ENCODE results near the gene UFL1.
"Not testable (repeated sequence)": the region's sequence is repeated elsewhere in the genome, so short reads cannot be mapped to it uniquely, and the experiment has no call there.

Gene UFL1

DNA sequence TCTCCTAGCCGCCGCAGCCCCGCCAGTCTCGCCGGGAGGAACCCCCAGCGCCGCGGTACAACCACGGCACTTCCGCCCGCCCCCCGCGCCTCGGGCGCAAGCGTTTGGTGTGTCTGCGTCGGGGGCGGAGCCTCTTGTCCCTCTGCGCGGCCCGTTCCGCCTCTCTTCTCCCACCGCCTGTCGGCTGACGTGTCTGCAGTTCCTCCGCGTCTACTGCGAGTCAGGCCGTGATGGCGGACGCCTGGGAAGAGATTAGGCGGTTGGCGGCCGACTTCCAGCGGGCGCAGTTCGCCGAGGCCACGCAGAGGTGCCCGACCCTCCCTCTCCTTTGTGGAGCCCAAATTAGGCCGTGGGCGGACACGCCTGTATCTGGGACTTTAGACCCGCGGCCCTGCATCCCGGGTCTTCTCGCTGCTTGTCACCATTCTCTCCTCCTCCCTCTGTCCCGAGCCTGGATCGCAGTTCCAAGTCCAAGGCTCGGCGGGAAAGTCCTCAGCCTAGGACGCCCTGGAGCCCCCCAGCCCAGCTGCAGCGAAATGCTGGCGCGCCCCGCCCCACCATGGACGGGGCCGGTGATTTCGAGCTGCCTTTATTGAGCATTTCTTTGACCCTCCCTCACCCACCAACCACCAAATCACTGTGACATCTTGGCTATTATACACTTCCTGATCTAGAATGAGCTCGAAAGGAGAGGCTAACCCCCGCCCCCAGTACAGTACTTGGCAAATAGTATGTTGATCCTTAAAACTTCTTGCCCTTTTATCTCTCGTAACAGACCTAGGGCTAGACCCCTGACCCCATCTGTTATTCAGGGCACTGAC is at the start of gene UFL1:
Gene UFL1 (plus strand): TSS at position 163 of the 821 bp plus-strand sequence. CDS start 68 bp downstream, at position 231.
- peak; percentile 93 for DNase-seq (ENCODE audit: low spot score)

DNA sequence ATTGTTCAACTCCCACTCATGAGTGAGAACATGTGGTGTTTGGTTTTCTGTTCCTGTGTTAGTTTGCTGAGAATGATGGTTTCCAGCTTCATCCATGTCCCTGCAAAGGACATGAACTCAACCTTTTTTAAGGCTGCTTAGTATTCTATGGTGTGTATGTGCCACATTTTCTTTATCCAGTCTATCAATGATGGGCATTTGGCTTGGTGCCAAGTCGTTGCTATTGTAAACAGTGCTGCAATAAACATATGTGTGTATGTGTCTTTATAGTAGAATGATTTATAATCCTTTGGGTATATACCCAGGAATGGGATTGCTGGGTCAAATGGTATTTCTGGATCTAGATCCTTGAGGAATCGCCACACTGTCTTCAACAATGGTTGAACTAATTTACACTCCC is 49.3 kb upstream of the UFL1 start:
- DNase-seq (ENCODE audit: low spot score): not testable (repeated sequence)

DNA sequence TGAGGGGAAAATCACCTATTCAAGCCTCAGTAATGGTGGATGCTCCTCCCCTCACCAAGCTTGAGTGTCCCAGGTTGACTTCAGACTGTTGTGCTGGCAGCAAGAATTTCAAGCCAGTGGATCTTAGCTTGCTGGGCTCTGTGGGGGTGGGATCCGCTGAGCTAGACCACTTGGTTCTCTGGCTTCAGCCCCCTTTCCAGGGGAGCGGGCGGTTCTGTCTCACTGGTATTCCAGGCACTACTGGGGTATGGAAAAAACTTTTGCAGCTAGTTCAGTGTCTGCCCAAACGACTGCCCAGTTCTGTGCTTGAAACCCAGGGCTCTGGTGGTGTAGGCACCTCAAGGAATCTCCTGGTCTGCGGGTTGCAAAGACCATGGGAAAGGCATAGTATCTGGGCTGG is 42.9 kb upstream of the UFL1 start:
- DNase-seq (ENCODE audit: low spot score): no peak

DNA sequence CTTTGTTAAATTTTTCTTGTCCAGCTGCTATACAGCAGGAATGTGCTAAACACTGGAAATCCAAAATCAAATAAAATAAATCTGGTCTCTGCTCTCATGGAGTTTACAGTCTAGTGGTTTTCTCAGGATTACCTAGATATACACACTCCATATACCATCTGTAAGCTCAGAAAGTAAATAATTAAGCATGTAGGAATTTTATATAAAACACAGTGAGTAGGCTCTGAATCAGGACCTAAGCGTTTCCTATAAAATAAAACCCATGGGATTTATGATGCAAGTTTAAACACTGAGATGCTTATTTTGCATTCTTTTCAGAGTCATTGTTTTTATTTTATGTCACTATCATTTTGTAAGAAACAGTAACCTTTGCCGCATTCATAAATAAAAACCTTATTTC is 29.7 kb upstream of the UFL1 start:
- no peak for DNase-seq (ENCODE audit: low spot score)

DNA sequence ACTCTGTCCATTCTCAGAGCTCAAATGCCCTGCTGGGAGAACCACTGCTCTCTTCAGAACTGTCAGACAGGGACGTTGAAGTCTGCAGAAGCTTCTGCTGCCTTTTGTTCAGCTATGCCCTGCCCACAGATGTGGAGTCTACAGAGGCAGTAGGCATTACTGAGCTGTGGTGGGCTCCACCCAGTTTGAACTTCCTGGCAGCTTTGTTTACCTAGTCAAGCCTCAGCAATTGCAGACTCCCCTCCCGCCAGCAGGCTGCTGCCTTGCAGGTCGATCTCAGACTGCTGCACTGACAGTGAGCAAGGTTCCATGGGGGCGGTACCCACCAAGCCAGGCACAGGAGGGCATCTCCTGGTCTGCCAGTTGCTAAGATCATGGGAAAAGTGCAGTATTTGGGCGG is 21.8 kb upstream of the UFL1 start:
- DNase-seq (ENCODE audit: low spot score): no peak

DNA sequence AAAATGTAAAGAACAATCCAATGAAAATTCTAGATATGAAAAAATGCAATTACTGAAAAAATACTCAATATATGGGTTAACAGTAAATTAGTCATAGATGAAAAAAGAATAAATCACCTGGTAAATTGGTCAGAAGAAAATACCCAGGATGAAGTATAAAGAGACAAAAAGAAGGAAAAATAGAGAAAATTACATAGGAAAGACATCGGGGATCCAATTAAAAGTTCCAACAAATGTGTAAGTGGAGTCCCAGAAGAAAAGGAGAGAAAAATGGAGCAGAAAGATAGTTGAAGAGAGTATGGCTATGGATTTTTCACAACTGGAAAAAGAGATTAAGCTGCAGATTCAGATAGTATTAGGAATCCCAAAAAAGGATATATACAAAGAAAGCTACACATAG is 18.7 kb upstream of the UFL1 start:
- no peak for DNase-seq (ENCODE audit: low spot score)

DNA sequence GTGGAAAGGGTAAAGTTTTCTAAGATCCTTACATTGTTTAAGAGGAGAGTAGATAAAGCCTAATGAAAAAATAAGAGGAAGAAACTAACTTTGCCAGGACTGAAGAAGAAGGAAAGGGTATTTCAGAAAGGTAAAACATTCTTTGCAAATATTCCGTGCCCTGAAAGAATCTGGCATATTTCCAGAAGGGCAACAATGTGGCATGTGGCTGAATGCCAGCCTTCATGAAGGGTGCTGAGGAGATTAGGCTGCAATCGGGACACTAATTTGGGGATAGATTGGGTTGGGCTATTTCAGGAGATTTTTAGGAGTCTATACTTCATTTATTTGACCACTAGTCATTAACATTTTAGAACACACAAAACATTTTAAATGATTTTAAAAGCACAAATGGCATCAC is 16.2 kb upstream of the UFL1 start:
- no peak for DNase-seq (ENCODE audit: low spot score)

DNA sequence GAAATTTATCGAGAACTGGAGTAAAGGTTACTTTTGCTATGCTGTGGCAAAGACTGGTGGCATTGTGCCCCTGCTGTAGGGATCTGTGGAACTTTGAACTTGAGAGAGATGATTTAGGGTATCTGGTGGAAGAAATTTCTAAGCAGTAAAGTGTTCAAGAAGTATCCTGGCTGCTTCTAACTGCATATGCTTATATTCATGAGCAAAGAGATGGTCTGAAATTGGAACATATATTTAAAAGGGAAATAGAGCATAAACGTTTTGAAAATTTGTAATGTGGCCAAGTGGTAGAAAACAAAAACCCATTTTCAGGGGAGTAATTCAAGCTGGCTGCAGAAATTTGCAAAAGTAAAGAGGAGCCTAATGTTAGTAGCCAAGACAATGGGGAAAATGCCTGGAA is 12.3 kb upstream of the UFL1 start:
- no peak for DNase-seq (ENCODE audit: low spot score)

DNA sequence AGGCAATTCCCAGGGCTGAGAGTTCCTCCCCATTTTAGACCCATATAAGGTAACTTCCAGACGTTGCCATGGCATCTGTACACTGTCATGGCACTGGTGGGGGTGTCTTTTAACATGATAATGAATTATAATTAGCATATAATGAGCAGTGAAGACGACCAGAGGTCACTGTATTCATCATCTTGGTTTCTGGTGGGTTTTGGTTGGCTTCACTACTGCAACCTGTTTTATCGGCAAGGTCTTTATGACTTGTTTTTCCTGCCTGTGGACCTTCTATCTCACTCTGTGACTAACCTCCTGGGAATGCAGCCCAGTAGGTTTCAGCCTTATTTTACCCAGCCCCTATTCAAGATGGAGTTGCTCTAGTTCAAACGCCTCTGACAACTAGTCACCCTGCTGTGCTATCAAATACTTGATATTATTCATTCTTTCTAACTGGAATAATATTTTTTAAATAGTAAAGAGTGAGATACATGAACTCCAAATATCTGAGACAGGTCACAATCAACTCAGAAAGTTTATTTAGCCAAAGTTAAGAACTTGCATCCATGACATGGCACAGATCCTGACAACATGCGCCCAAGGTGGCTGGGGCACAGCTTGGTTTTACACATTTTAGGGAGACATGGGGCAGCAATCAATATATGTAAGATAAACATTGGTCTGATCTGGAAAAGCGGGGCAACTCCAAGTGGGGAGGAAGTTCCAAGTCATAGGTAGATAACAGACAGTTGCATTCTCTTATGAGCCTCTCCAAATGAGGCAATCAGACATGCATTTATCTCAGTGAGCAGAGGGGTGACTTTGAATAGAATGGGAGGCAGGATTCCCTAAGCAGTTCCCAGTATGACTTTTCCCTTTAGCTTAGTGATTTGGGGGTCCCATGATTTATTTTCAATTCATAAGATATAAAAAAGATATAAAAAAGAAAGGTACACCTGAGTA is 1.2 kb upstream of the UFL1 start:
- peak; percentile 22 for DNase-seq (ENCODE audit: low spot score)

DNA sequence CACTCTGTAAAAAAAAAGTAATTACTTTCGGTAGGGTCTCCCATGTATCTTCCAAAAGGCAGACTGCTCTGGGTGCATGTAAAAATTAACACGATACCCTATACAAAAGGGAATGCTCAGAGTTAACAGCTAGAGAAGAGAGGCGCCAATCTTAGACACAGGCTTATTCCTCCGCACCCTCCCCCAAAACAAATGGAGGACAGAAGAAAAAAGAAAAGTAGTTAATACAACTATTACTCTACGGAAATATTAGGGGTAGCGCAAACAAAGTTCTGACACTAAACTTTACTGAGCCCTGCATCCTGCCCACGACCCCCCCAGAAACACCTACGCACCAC is 331 bp upstream of the UFL1 start:
- DNase-seq (ENCODE audit: low spot score): no peak

DNA sequence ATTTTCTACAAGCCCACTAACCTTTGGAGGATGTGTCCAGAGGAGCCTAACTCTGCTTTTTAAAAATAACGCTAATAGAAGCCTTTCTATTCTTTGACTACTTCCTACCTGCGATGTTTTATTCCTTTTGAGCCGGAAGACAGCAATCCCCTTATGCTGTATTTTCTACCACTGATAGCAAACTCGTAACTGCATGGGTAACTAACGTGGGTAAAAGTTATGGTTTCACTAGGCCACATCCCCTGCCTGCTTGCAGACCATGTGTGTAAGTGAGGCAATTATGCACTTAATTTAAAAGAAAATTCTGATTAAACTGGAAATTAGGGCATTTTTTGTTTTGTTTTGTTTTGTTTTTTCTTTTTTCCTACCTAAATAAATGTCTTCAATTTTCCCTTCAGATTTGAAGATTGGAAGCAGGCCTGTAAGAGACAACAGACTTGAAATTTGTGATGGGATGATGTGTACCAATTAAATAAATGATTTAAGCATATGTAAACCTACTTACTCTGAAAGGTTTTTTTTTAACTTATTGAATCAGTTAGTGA is 931 bp downstream of the UFL1 start:
- peak; percentile 33 for DNase-seq (ENCODE audit: low spot score)

DNA sequence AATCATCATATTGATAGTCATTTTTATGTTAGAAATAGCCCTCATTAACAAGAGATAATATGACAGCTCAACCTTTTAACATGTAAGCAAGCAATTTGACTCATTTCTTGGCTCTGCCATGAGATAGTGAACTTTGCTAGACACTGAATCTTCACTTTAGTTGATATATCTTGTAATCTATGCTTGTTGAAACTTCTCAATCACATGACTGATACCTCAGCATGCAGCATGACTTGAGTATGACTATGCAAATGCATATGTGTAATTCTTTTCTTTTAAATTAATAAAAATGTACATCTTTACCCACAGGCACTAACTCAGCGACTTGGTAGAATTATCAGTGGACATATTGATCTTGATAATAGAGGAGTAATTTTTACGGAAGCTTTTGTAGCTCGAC is 6.6 kb downstream of the UFL1 start:
- no peak for DNase-seq (ENCODE audit: low spot score)

DNA sequence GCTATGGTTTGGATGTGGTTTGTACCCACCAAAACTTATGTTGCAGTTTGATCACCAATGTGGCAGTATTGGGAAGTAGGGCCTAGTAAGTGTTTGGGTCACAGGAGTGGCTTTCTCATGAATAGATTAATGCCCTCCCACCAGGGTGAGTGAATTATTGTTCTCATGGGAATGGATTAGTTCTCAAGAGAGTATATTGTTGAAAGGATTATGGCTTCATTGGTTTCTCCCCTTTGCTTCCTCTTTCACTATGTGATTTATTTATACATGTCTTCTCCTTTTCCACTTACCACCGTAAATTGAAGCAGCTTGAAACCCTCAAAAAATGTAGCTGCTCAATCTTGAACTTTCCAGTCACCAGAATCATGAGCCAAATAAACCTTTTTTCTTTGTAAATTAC is 10.8 kb downstream of the UFL1 start:
- no peak for DNase-seq (ENCODE audit: low spot score)

DNA sequence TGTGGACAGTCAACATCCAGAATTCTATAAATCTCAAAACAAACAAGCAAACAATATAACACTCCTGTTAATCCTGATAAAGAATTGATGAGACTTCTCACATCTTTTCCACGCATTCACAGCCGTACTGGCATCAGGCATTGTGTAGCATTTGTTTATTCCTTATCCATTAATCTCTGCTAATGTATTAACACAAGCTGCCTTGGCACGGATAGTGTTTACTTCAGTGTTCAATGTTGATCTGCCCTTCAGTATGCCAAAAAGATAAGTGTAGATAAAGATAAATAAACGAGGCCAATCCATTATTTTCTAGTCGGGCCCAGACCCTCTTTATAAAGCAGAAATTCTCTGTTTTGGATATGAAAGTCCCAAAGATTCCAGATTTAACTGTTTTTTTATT is 16.1 kb downstream of the UFL1 start:
- DNase-seq (ENCODE audit: low spot score): no peak

DNA sequence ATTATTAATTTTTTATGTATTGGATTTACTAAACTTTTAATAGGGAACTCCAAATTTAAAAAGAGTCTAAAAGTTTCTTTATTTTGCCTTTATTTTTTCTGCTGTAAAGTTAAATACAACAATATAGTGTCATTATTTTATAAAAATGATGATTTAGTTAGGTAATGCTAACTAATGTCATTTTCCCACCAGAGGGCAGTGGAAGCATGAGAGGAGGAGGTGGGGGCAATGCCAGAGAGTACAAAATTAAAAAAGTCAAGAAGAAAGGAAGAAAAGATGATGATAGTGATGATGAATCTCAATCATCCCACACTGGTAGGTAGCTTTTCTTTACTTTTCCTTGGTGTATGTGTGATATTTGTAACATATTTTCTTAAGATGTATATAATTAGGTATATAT is 21.1 kb downstream of the UFL1 start:
- DNase-seq (ENCODE audit: low spot score): no peak

DNA sequence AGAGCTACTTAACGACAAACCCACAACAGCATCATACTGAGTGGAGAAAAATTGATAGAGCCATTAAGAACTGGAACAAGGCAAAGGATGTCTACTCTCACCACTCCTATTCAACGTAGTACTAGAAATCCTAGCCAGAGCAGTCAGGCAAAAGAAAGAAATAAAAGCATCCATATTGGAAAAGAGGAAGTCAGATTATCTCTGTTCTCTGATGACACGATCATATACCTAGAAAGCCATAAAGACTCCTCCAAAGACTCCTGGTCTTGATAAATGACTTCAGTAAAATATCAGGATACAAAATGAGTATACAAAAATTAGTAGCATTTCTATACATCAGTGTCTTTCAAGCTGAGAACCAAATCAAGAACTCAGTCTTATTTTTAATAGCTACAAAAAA is 24.3 kb downstream of the UFL1 start:
- no peak for DNase-seq (ENCODE audit: low spot score)

DNA sequence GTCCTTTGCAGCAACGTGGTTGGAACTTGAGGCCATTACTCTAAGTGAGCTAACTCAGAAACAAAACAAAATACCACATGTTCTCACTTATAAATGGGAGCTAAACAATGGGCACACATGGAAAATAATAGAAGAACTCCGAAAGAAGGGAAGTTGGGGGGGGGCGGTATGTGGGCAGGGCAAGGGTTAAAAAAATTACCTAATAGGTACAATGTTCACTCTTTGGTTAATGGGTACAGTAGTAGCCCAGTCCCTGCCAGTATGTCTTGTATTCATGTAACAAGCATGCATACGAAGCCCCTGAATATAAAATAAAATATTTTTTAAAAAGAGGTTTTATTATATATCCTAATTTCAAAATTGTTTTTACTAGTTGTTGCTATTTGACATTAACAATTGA is 26.0 kb downstream of the UFL1 start:
- DNase-seq (ENCODE audit: low spot score): no peak

DNA sequence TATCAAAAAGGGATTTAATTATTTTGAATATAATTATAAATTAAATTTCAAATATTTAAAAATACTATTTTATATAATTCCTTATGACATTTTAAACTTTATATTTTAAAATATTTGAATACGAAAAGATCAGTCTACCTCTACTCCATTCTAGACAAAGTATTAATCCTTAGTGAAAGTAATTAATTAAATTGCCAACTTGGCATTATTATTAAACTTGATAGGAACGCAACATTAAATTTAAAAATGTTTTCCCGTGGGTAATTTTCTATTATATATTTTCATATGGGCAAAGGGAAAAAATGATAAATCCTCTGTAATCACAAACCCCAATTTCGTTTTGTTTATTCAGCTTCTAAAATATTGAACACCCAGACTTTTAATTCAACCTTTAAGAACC is 33.0 kb downstream of the UFL1 start:
- DNase-seq (ENCODE audit: low spot score): no peak

DNA sequence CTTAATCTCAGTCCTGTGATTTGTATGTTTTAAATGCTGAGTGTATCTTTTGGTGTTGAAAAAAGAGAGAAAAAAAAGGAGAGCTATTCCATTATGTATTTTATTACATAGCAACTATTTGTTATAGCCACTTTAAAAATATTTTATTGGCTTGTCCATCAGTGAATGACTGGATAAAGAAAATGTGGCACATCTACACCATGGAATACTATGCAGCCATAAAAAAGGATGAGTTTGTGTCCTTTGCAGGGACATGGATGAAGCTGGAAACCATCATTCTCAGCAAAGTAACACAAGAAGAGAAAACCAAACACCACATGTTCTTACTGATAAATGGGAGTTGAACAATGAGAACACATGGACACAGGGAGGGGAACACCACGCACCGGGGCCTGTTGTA is 38.1 kb downstream of the UFL1 start:
- not testable (repeated sequence) for DNase-seq (ENCODE audit: low spot score)

DNA sequence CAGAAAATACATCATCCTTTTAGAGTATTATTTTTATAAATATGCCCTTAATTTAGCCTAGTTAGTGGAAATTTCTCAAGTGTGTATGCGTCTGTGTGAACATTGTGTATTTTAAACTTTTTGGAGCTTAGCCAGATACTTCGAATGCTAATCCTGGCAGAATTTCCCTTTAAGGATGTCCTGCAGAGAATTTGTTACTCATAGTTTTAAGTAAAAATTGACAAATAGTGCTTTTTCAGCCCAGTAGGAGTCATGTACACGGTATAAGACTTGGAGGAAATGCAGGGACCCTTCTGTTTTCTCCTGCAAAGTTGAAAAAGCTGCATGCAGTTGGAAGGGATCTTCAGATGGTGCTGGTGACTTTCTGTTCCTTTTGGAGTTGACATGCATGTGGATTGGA is 41.3 kb downstream of the UFL1 start, which contains the start of gene FHL5:
Gene FHL5 (plus strand): TSS at position 243 of the 400 bp plus-strand sequence. CDS start 40,486 bp downstream, outside the sequence.
- DNase-seq (ENCODE audit: low spot score): no peak

DNA sequence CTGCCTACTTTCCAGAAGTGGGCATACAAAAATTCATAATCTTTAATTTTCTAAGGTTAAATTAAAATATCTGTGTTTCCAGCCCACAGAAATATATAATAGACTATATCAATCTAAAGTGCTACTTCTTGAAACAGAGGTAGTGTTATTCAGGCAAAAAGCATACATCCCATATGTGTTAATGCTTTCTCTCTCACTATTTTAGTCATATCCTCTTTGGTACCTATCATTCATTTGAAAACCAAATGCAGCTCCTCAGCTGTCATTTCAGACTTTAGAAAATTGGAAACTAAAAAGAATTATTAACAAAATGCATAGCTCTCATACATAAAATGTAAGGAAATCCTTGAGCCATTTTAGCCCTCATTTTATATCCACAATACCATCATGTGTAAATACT is 42.2 kb downstream of the UFL1 start:
- no peak for DNase-seq (ENCODE audit: low spot score)

DNA sequence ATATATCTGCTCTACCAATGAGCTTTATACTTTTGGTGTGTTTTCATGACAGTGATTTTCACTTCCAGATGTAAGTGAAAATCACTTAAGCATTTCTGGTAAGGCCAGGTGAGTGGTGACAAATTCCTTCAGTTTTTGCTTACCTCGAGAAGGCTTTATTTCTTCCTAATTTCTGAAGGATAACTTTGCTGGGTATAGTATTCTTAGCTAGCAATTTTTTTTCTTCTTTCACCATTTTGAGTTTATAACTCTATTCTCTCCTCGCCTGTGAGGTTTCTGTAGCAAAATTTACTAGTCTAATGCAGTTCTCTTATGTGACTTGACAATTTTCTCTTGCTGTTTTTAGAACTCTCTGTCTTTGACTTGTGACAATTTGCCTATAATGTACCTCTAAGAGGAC is 48.4 kb downstream of the UFL1 start:
- no peak for DNase-seq (ENCODE audit: low spot score)

DNA sequence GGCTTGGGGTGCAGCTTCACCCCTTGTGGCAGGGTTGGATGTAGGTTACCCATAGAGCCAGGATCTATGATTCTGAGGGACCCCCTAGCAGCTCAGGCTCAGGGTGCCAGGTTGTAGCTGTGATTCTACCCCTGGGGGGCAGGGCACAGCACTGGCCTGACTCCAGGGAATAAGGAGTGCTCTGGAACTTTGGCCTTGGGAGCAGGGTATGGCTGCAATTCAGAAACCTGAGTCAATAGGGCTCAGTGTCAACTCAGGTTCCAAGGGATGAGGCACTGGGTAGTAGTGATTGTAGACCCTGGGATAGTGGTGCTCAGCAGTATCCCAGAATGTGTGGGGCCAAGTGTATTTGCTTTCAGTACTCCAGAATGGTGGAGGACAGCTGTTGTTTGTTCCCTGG is 49.9 kb downstream of the UFL1 start:
- DNase-seq (ENCODE audit: low spot score): no peak

Measured in cerebellar cortex (tissue), 1 donor.